ENCODE data around the gene CIB1.

DNA sequence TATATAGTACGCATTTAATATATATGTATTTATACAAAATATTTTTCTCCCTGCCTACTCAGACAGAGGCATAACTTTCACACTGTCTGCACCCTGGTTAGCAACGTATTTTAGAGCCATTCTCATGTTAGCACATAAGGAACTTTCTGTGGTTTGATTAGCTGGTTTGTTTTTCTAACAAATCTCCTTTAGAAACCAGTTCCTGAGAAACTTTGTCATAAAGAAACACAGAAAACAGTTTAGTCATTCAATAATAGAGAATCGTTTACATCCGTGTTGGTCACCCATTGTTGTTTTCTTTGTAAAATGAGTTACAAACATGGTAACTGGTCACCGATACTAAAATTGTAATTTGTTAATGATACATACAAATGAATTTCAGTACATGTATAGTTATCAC, 25.8 kb upstream of the CIB1 start:
- TF ChIP-seq, protein P1, sequence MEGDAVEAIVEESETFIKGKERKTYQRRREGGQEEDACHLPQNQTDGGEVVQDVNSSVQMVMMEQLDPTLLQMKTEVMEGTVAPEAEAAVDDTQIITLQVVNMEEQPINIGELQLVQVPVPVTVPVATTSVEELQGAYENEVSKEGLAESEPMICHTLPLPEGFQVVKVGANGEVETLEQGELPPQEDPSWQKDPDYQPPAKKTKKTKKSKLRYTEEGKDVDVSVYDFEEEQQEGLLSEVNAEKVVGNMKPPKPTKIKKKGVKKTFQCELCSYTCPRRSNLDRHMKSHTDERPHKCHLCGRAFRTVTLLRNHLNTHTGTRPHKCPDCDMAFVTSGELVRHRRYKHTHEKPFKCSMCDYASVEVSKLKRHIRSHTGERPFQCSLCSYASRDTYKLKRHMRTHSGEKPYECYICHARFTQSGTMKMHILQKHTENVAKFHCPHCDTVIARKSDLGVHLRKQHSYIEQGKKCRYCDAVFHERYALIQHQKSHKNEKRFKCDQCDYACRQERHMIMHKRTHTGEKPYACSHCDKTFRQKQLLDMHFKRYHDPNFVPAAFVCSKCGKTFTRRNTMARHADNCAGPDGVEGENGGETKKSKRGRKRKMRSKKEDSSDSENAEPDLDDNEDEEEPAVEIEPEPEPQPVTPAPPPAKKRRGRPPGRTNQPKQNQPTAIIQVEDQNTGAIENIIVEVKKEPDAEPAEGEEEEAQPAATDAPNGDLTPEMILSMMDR (IDR thresholded peaks at IDR 0.05), result no peak
- TF ChIP-seq EP300 (IDR thresholded peaks at IDR 0.05), result no peak
- no peak for TF ChIP-seq POLR2AphosphoS5 (IDR thresholded peaks at IDR 0.05)
- TF ChIP-seq POLR2A (IDR thresholded peaks at IDR 0.05), result no peak
